Measurements from ENCODE around the gene EIF5.
"Not testable (repeated sequence)": the region's sequence is repeated elsewhere in the genome, so short reads cannot be mapped to it uniquely, and the experiment has no call there.

Gene EIF5

DNA sequence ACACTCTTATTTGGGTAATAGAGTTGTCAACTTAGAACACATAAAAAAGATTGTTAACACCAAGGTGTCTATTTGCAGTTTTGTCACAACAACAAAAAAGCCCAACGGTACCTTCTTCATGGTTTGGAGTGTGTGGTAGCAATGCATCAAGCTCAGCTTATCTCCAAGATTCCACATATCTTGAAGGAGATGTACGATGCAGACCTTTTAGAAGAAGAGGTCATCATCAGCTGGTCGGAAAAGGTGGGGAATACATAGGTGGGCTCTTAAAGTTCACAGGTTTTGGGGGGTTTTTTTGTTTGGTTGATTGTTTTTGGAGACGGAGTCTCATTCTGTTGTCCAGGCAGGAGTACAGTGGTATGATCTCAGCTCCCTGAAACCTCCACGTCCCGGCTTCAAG is 5.5 kb downstream of the EIF5 start:
- DNase-seq, result no peak

DNA sequence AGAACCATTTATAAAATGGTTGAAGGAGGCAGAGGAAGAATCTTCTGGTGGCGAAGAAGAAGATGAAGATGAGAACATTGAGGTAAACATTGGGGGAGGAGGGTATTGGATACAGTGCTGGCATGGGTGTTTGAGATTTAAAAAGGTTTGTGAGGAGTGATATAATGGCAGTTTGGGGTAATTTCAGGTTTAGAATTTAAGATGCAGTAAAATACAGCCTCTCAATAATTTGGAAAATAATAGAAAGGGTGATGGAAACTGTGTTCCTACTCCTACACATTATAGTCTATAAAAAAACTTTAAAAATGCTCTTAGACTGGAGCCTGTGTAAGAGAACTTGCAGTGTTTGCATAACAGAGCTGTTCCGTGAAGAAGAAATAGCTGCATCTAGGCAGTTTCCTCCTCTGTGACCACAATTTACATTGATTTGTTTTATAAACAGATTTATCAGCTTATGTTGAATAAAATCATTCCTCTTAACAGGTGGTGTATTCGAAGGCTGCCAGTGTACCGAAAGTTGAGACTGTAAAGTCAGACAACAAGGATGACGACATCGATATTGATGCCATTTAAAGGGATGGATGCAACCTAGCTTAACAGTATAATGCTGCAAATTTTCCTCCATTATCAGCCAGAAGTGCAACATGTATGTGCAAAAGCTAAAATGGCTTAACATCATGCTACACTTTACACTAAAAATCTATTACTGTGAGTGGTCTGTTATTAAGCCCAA is 6.6 kb downstream of the EIF5 start:
- DNase-seq, result no peak

DNA sequence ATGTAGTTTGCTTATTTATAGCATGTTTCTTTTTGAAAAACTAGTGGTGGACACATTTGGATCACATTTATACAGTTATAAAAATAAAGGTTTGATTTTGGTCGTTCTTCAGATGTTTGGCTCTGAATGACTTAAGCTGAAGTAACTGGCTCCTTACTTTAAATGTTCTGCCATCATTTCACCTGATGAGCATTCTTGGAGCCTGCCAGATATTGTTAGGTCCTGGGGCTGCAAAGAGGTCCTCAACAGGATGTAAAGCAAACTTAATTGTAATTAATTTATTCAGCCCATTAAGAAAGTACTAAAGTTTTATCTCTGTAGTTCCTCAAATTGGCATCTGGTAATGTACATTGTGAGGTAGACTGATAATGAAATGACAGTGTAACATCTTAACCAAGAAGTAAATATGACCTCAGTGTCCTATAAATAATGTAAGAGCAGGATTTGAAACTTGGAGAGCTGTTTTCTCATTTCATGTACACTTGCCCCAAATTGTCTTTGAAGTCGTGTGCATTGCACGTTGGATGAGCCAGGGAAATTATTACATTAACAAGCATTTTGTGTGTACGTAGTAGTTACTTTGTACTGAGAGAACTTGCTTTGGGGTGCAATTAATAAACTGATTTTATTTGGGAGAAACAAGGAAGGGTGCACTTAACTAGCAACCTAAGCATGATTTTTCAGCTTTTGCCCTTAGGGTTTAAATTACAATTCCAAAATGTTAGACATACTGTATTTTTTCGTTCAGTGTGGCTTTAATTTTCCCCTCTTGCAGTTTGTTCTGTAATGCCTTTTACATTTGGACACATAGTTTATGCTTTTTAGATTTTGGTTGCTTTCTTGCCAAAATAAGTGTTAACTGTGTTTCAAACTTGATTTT is 7.5 kb downstream of the EIF5 start:
- DNase-seq, result no peak

DNA sequence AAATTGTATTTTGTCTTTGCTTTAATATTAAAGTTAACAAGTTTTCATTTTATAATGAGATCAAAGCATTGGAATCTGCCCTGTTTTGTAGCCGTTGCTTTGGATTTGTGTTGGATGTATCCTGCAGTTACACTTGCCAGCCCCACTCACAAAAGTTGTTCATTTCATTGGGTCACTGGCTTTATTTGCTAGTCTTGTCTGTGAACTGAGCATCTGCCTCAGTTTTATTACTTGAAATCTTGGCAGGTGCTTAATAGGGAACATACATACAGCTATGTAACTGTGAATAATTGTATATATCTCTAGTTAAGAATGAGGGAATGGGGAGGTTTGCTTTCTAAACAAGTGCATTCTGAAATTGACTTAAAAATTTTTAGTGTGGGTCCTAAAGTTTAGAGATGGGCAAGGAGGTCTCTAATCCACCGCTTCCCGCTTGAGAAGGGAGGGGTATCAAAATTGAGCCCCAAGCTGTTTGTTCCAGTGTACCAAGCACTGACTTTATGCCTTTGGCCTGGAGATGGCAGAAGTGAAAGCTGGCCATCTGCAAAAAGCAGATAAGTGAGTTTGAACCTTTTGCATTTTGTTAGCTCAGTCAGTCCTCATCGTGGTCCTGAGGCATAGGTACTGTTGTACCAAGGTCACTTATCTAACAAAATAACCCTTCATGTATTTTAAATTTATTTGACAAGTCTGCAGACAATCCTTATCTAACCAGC is 9.3 kb downstream of the EIF5 start:
- DNase-seq, result no peak

DNA sequence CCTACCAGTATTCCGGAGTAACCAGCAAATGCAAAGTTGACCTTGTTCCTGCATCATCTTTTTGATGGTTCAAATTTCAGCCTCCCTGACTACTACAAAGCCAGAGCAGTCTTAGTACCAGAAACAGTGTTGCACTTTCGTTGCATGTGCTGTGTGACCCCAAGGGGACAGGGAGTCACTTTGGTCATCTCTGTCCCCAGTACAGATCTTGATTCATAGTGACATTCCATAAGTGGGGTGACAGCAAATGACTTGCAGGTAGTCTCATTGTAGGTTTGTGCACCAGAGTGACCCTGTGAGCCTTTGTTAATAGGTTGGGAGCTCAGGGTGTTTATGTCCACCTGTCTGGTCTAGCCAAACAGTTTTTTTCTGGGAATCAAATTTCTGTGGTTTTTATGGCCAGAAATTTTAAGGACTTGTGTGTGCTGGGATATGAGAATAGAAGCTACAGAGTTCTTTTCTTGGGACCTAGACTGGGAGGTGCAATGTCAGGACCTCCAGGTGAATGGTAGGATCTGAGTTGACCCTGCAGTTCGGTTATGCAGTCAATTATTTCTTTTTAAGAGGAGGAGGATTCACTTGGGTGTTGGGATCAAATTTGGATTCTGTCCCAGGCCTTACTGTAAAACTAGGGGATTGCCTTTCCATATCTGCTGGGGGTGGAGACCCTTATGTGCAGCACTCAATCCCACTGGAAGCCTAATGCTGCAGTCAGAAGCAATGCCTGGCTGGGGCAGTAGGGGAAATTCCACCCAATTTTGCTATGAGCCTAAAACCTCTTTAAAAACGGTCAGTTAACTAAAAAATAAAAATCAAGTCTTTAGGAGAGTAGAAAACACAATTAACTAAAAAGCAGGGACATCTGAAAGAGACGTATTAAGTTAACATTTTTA is 10.1 kb downstream of the EIF5 start:
- DNase-seq, result no peak

DNA sequence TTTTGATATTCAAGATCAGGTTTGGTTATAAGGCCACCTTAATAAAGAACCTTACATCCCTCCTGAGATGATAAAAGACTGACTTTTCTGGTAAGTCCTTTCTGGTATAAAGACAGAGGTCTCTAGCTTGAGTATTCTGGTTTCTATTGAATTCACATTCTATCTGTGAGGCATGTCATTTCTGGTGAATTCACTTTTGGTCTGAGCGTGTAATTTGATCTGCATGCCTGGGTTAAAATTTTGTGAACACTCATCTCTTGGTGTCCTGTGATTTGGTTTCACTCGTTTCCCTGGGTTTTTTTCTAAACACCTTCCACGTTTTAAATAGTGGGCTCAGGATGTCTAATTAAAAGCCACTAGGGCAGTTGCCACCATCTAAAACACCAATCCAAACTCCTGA is 12.2 kb downstream of the EIF5 start:
- no peak for DNase-seq

DNA sequence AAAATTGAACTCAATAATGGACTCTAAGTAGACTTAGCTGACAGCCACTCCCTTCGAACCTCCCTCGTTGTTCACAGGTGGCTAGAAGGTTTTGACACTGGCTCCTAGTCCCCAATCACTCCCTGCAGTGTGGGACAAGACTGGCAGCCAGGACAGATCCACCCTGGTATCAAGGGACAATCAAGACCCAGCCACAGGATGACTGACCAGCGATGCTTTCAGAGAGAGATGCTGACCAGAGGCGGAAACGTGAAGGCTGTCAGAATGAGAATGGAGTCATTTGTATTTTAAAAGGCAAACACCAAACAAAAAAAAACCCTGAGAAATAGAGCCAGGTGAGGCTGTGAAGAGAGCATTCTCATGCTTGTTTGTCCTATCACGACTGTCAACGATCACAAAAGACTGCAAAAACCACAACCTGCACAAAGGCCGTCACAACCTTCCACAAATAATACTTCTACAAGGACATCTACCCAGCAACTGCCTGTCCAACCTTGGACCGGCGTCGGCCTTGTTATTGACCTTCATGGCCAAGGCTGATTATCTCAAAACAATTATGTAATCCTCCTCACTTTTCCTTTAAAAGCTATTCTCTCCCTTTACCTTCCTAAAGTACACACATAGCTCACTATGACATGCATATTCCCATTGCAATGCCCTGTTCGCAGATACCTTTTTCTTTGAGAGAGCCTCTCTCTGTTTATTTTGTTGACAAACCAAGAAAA is 13.2 kb downstream of the EIF5 start:
- no peak for DNase-seq

DNA sequence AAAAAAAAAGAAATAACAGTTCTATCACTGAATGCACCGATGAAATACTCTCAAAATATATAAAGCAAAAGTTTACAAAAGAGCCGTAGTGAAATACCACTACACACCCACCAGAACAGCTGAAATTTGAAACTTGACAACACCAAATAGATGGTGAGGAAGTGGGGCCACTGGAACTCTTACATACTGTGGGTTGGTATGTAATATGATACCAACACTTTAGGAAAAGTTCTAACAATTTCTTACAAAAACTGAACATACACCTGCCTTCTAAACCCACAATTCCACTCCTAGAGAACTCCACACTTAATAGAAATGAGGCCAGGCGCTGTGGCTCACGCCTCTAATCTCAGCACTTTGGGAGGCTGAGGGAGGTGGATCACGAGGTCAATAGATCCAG is 14.1 kb downstream of the EIF5 start:
- no peak for DNase-seq

DNA sequence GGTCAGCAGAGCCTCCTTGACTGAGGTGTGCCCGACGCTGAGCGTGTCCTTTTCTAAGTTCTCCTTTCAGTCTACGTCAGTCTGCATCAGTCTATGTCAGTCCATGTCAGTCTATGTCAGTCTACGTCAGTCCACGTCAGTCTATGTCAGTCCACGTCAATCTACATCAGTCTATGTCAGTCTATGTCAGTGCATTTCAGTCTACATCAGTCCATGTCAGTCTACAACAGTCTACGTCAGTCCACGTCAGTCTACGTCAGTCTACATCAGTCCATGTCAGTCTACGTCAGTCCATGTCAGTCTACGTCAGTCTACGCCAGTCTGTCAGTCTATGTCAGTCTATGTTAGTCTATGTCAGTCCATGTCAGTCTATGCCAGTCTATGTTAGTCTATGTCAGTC is 15.9 kb downstream of the EIF5 start:
- no peak for DNase-seq

DNA sequence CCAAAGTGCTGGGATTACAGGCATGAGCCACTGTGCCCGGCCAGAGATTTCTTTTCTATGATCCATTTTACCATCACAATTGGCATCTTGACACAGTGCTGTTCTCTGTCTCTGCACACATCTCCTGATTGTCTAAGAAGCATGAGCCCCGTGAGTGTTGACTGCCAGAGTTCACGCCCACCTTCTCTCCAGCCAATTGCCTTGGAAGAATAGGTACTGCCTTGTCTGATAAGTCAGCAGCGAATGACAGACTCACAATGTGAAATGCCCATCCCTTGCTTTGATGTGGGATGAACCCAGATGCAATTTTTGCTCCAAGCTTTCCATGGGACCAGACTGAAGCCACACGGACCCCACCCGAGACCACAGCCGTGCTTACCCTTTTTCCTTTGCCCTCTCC is 19.3 kb downstream of the EIF5 start:
- no peak for DNase-seq

DNA sequence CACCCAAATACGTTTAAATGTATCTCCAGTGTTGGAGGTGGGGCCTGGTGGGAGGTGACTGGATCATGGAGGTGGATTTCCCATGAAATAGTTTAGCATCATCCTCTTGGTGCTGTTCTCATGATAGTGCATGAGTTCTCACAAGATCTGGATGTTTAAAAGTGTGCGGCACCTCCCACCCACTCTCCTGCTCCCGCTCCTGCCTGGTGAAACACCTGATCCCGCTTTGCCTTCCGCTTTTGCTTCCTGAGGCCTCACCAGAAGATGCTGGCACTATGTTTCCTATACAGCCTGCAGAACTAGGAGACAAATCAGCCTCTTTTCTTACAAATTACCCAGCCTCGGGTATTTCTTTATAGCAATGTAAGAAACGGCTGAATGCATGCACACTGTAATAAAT is 20.1 kb downstream of the EIF5 start:
- no peak for DNase-seq

DNA sequence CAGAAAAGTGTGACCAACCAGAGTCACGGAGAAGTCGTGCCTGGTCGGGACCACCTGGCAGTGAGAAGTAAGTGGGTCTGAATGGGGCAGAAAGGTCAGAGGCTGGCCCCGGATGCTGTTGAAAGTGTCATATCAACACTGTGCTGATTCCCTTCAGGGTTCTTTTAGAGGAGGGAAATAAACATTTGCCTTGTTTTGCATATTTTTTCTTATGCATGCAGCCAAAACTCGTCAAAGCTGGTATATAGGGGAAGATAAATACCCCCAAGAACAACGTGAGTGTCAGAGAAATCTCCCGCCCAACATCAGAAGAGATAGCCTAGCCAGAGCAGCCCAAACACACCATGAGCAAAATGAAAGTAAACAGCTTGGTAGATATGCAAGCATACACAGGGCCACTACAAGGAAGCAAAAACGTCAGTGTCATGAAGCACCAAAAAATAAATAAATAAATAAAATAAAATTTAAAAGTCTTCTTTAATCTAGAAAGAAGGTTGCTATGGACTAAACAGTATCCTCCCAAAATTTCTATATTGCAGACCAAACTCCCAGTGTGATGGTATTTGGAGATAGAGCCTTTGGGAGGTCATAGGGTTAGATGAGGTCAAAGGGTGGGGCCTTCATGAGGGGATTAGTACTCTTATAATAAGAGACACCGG is 22.1 kb downstream of the EIF5 start:
- DNase-seq, result no peak

DNA sequence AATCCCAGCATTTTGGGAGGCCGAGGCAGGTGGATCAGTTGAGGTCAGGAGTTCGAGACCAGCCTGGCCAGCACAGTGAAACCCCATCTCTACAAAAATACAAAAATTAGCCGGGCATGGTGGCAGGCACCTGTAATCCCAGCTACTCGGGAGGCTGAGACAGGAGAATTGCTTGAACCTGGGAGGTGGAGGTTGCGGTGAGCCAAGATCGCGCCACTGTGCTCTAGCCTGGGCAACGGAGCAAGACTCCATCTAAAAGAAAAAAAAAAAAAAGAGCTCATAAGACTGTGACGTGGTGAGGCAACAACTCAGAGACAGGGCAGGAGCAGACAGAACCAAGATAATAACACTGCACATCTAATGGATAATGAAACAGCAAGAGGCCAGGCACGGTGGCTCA is 23.5 kb downstream of the EIF5 start:
- not testable (repeated sequence) for DNase-seq

DNA sequence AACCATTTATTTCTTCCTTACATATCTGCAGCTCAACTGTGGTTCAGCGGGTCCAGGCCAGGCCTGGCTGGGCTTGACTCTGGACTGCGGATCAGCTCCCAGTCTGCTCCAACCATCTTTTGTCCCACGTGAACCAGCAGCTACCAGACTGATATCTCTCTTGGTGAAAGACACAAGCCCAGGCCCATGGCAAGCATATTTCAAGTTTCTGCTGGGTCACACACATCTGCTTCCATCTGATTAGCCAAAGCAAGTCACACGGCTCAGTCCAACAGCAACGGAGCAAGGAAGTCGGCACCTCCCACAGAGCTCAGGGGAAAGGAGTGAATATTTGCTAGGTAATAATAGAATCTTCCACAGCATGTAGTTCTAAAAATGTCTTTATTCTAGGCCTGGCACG is 26.5 kb downstream of the EIF5 start:
- no peak for DNase-seq

DNA sequence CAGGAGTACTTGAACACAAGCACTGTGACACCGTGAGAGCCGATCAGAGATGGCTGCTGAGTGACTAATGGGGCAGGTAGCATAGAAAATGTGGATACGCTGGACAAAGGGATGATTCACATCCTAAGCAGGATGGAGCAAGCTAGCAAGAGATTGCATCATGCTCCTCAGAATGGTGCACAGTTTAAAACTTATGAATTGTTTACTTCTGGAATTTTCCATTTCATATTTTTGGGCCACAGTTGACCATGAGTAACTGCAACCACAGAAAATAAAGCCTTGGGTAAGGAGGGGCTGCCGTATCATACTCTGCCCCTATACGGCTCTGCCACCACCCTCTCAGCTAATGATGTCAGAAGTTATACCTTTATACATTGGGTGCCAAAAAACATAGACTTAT is 27.8 kb downstream of the EIF5 start:
- DNase-seq, result no peak

DNA sequence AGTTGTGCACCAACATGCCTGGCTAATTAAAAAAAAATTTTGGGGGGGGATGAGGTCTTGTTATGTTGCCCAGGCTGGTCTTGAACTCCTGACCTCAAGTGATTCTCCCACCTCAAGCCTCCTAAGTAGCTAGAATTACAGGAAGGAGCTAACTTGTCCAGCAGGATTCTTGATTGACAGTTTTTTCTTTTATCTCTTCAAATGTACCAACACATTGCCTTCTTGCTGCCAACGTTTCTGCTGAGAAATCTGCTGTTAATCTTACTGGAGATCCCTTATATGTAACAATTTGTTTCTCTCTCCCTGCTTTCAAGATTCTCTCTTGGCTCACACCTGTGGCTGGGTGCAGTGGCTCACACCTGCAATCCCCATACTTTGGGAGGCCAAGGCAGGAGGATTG is 28.7 kb downstream of the EIF5 start:
- DNase-seq, result no peak

DNA sequence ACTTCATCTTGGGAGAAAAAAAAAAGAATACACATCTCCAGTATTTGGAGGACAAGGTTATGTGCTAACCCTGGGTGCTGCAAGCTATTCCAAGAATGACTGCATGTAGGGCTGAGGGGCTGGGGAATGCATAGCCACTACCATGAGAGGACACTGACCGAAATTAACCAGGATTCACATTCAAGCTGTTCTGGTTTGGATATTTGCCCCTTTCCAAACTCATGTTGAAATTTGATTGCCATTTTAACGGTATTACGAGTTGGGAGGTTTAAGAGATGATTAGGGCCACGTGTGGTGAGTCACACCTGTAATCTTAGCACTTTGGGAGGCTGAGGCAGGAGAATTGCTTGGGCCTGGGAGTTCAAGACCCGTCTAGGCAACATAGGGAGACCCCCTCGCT is 32.7 kb downstream of the EIF5 start:
- no peak for DNase-seq

DNA sequence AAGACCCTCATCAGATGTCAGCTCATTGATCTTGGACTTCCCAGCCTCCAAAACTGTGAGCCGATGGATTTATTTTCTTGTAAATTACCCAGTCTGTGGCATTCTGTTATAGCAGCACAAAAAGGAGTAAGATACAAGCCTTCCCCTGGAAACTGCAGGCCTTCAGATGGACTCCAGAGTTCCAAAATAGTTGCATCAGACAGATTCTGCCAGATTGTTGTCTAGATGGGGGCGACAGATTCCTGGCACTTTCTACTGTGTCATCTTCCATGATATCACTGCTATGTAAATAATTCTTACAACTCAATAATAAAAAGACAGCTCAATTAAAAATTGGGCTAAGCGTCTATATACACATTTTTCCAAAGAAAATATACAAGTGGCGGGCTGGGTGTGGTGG is 34.0 kb downstream of the EIF5 start:
- no peak for DNase-seq

DNA sequence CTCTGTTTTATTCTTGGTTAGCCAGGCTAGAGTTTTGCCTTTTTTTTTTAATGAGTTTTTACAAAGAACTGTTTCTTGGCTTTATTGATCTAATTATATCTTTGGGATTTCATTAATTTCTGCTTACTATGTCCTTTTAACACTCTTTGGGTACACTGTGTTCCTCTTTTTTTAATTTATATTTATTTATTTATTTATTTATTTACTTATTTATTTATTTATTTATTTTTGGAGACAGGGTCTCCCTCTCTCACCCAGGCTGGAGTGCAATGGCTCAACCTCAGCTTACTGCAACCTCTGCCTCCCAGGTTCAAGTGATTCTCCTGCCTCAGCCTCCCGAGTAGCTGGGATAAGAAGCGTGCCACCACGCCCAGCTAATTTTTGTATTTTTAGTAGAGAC is 36.0 kb downstream of the EIF5 start:
- DNase-seq, result no peak

DNA sequence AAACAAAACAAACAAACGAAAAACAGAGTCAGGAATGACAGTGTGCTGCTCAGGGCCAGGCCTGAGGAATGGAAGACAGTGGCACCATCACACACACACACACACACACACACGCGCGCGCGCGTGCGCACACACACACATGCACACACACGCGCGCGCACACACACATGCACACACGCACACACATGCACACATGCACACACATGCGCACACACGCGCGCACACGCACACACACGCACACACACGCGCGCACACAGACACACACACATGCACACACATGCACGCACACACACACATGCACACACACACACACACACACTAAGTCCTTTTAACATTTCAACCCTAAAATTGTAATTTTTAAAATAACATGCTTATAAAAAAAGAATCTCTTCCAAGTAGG is 38.0 kb downstream of the EIF5 start:
- DNase-seq, result no peak

DNA sequence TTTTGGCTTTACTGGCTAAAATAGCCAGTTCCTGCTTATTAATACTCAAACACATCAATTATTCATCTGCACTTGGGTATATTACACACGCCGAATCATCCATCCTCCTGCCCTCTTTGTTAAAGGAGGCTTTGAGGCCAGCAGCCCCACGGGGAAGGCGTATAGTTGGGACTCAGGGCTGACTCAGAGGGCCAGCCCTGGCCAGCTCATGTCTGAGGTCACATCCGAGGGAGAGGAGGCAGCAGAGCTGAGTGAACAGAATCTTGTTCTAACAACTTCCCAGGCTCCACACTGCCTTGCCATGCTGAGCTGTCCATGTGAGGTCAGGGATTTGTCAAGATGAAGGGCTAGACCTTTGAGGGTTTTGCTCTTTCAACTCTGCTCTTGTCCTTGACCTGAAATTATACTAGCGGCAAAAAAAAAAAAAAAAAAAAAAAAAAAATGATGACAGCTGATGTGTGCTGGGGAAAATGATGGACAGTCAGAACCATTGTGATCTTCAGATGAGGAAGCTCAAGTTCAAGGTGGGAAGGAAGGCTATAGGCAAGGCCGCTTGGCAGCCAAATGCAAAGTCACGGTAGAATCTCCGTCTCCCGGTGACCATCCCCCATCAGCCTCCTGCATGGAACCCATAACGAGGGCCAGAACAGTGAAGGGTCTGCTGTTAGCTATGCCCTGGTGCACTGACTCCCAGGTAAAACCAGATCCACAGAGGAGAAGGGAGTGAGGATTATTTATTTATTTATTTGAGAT is 38.7 kb downstream of the EIF5 start:
- peak; percentile 26 to 37 for DNase-seq
